ENCODE data around the gene CDC42EP3.
A peak's percentile ranks its signal among the peaks of the same experiment; 100 is the strongest.

Gene CDC42EP3

DNA sequence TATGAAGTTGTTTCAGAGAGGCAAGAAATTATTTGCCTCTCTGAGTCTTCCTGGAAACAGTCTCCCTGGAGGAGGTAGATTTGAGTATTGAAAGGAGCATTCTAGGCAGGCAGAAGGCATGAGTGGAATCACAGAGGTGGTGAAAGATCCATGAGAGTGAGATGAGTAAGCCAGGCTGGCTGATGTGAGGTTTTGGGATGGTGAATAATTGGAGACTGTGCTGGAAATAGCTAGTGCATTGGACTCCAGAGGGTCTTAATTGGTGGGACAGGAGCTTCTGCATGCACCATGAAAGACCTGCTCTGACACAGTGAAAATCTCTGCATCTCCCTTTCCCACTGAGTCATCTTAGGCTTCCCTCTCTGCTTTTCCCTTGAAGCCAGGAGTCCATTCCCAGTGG lies 46.3 kb downstream of the CDC42EP3 start:
- Histone ChIP-seq H3K4me3 (ENCODE audit: low read length) (no peak overlapping the region), H3K4me1 (ENCODE audit: low read length) (peaks cover 30% of the 10 kb centered on the region), H3K79me2 (ENCODE audit: low read length) (no peaks in the 10 kb centered on the region), H3K27ac (ENCODE audit: low read length) (peak overlapping the region; percentile 73; the same call in 1 of the 2 replicates), H3K9ac (ENCODE audit: low read length) (no peak overlapping the region), H4K20me1 (ENCODE audit: insufficient read depth, low read length) (no peaks in the 10 kb centered on the region), H3K9me3 (replicated peaks; ENCODE audit: insufficient read depth, low read length) (no peaks in the 10 kb centered on the region), H3K9me2 (replicated peaks; ENCODE audit: insufficient read depth, low read length) (no peaks in the 10 kb centered on the region), H2AFZ (ENCODE audit: low read length) (no peak overlapping the region), H3K4me2 (ENCODE audit: low read depth, low read length) (peak overlapping the region; percentile 14; the same call in 1 of the 2 replicates), H3F3A (ENCODE audit: insufficient read depth, low read length) (peaks cover 11% of the 10 kb centered on the region), H3K36me3 (replicated peaks; ENCODE audit: insufficient read depth, low read length) (no peaks in the 10 kb centered on the region), H3K27me3 (replicated peaks; ENCODE audit: insufficient read depth, low read length) (no peaks in the 10 kb centered on the region)
- no peak for DNase-seq
- TF ChIP-seq, protein P1, sequence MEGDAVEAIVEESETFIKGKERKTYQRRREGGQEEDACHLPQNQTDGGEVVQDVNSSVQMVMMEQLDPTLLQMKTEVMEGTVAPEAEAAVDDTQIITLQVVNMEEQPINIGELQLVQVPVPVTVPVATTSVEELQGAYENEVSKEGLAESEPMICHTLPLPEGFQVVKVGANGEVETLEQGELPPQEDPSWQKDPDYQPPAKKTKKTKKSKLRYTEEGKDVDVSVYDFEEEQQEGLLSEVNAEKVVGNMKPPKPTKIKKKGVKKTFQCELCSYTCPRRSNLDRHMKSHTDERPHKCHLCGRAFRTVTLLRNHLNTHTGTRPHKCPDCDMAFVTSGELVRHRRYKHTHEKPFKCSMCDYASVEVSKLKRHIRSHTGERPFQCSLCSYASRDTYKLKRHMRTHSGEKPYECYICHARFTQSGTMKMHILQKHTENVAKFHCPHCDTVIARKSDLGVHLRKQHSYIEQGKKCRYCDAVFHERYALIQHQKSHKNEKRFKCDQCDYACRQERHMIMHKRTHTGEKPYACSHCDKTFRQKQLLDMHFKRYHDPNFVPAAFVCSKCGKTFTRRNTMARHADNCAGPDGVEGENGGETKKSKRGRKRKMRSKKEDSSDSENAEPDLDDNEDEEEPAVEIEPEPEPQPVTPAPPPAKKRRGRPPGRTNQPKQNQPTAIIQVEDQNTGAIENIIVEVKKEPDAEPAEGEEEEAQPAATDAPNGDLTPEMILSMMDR (IDR thresholded peaks at IDR 0.05; ENCODE audit: low read length): no peak
- TF ChIP-seq EZH2phosphoT487 (IDR thresholded peaks at IDR 0.05; ENCODE audit: low read length): no peak
- no peak for TF ChIP-seq EZH2 (optimal IDR thresholded peaks at IDR 0.05; ENCODE audit: low read depth, low read length)

GRCh38 chr2:37623971-37624900 lies 47.2 kb downstream of the CDC42EP3 start:
- H3K9me3 ChIP-seq (replicated peaks; ENCODE audit: insufficient read depth, low read length): no peaks in the 10 kb centered on the region
- no peaks in the 10 kb centered on the region for H4K20me1 ChIP-seq (ENCODE audit: insufficient read depth, low read length)
- no peaks in the 10 kb centered on the region for H3K36me3 ChIP-seq (replicated peaks; ENCODE audit: insufficient read depth, low read length)
- H3K27me3 ChIP-seq (replicated peaks; ENCODE audit: insufficient read depth, low read length): no peaks in the 10 kb centered on the region
- H3K79me2 ChIP-seq (ENCODE audit: low read length): no peaks in the 10 kb centered on the region
- no peak overlapping the region for H3K4me2 ChIP-seq (ENCODE audit: low read depth, low read length)
- no peak overlapping the region for H2AFZ ChIP-seq (ENCODE audit: low read length)
- no peak for DNase-seq
- peaks cover 11% of the 10 kb centered on the region for H3F3A ChIP-seq (ENCODE audit: insufficient read depth, low read length)
- H3K27ac ChIP-seq (ENCODE audit: low read length): no peak overlapping the region
- H3K4me1 ChIP-seq (ENCODE audit: low read length): peaks cover 30% of the 10 kb centered on the region
- no peak overlapping the region for H3K4me3 ChIP-seq (ENCODE audit: low read length)
- TF ChIP-seq, protein P1 (IDR thresholded peaks at IDR 0.05; ENCODE audit: low read length): no peak
- no peak for TF ChIP-seq EZH2 (optimal IDR thresholded peaks at IDR 0.05; ENCODE audit: low read depth, low read length)
- TF ChIP-seq EZH2phosphoT487 (IDR thresholded peaks at IDR 0.05; ENCODE audit: low read length): no peak
- no peaks in the 10 kb centered on the region for H3K9me2 ChIP-seq (replicated peaks; ENCODE audit: insufficient read depth, low read length)
- no peak overlapping the region for H3K9ac ChIP-seq (ENCODE audit: low read length)

GRCh38 chr2:37623406-37623805 lies 48.0 kb downstream of the CDC42EP3 start:
- TF ChIP-seq EZH2phosphoT487 (IDR thresholded peaks at IDR 0.05; ENCODE audit: low read length) (no peak), EZH2 (optimal IDR thresholded peaks at IDR 0.05; ENCODE audit: low read depth, low read length) (no peak)
- TF ChIP-seq, protein P1 (IDR thresholded peaks at IDR 0.05; ENCODE audit: low read length): no peak
- no peak overlapping the region for H3K4me3 ChIP-seq (ENCODE audit: low read length)

More at GRCh38 chr2:37623406-37623805, 48.0 kb downstream of the CDC42EP3 start:
- no peaks in the 10 kb centered on the region for H4K20me1 ChIP-seq (ENCODE audit: insufficient read depth, low read length)
- no peaks in the 10 kb centered on the region for H3K9me2 ChIP-seq (replicated peaks; ENCODE audit: insufficient read depth, low read length)
- H2AFZ ChIP-seq (ENCODE audit: low read length): no peak overlapping the region
- H3K36me3 ChIP-seq (replicated peaks; ENCODE audit: insufficient read depth, low read length): no peaks in the 10 kb centered on the region
- H3K4me2 ChIP-seq (ENCODE audit: low read depth, low read length): no peak overlapping the region
- no peak overlapping the region for H3K9ac ChIP-seq (ENCODE audit: low read length)
- no peaks in the 10 kb centered on the region for H3K27me3 ChIP-seq (replicated peaks; ENCODE audit: insufficient read depth, low read length)
- peaks cover 31% of the 10 kb centered on the region for H3K4me1 ChIP-seq (ENCODE audit: low read length)
- DNase-seq: no peak
- peaks cover 11% of the 10 kb centered on the region for H3F3A ChIP-seq (ENCODE audit: insufficient read depth, low read length)
- no peaks in the 10 kb centered on the region for H3K79me2 ChIP-seq (ENCODE audit: low read length)
- no peak overlapping the region for H3K27ac ChIP-seq (ENCODE audit: low read length)
- no peaks in the 10 kb centered on the region for H3K9me3 ChIP-seq (replicated peaks; ENCODE audit: insufficient read depth, low read length)

Measured in MM.1S (cell line).